ENCODE measurements around the gene FGF13.

Gene FGF13

DNA sequence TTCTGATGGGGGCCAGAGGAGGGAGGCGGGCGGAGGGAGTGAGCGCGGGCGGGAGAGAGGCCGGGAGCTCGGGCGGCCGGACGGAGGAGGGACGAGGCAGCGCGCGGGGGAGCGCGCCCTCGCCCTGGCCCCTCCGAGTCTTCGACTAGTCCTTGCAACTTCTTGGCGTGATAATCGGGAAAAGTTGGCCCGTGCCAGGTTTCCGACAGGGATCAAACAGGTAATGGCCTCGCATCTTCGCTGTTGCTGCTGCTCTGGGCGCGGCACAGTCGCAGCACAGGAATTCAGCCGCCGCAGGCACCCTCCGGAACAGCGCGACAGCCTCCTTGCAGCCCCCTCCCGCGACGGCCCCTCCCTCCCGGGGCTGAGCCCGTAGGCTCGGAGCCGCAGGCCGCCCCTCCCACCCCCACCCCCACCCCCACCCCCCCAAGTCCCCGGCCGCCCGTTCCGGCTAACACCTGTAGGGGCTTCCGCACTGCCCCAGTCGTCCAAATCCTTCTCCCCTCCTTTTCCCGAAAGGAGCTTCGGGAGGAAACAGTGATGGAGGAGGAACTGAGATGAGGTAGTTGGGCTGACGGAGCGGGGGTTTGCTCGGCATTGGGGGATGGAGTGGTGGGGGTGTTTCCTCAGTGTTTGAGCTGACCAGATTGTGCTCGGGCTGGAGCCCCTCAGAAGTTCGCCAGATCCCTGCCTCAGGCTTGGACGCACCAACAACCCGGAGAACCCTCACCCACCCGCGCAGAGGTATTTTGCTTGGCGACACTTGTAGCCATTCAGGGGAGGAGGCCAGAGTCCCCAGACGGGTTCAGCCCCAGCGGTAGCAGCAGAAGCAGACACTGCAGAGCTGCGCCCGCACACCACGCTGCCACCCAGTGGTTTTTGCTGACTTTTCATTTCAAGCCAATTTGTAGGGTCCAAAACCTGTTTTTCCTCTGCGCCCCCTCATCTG lies at the start of gene FGF13:
Gene FGF13 (minus strand): TSS at position 319 of the 949 bp plus-strand sequence. CDS start 714 bp downstream, outside the sequence.
- no peak for DNase-seq (ENCODE audit: extremely low read depth in 1 of 2, low read depth in 1 of 2)

DNA sequence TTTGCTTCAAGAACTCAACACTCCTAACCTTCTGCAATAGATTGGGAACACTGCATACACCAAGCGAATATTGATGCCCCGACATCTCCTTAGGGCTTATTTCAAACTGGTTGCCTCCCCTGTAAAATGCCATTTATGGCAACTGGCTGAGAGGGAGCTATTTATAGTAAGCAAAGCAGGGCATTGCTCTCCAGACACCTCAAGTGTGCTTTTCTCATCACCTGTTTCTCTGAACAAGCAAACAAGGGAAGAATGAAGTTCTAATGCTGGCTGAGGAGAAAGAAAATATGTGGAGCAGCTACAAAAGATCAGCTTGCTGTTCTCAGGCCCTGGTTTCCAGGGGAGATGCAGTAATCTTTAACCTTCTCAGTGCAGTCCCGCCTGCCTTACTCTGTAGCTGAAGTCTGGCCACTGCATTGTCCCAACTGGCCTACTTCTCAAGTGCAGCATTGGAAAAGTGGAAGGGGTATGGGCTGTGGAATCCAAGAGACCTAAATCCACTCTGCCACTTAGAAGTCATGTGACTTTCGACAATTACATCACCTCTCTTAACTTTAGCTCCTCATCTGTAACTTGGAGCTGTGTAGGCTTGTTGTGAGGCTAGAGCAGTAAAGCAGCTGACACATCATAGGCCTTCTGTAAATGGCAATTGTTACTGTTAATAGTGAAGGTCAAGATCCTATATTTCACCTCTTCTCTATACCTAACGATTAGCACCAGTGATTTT lies 47.9 kb upstream of the FGF13 start:
- DNase-seq (ENCODE audit: extremely low read depth in 1 of 2, low read depth in 1 of 2) = no peak

DNA sequence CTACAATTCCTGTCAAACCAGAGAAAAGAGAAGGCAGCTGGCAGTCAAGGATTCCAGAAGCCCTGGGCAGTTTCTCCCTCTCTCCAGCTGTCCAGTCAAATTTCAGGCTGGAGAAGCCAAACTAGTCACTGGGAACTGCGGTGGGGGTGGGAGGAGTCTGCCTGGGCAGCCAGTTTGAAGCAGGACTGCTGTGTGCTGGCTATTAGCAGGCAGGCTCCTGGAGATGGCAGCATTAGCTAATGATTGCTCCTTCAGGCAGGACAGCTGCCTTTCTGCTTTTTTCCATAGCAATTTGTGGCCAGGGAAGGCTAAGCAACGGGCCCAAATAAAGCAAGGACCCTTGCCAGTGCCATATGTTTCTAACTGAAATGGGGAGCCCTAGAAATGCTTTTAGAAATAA lies 44.7 kb upstream of the FGF13 start:
- no peak for DNase-seq (ENCODE audit: extremely low read depth in 1 of 2, low read depth in 1 of 2)

DNA sequence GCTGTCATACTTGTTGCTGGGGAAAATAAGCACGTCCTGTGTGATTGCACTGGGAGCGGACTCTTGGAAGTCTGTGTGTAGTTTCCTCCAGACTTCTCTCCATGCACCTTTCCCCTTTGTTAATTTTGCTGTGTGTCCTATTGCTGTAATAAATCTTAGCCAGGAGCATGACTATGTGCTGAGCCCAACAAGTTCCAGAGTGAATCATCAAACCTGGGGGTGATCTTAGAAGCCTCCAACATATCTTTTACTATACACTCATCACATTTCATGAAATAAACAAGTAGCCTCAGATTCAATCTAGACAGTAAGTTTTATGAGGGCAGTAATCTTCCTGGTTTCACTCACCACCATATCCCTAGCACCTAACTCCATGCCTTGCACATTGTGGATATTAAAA lies 43.3 kb upstream of the FGF13 start:
- DNase-seq (ENCODE audit: extremely low read depth in 1 of 2, low read depth in 1 of 2) = no peak

DNA sequence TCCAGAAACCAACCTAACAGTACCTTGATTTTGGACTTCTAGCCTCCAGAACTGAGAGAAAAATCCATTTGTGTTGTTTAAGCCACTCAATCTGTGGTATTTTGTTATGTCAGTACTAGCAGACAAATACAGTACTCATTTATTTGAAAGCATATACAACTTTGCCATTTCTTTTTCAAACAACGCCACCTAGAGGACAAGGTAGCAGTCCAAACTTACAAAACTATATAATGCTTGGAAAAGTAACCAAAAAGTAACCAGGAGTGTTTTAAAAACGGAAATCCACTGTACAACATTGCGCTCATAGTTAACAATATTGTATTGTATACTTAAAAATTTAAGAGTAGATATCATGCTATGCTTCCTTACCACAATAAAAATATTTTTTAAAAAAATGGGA lies 37.0 kb upstream of the FGF13 start:
- no peak for DNase-seq (ENCODE audit: extremely low read depth in 1 of 2, low read depth in 1 of 2)

DNA sequence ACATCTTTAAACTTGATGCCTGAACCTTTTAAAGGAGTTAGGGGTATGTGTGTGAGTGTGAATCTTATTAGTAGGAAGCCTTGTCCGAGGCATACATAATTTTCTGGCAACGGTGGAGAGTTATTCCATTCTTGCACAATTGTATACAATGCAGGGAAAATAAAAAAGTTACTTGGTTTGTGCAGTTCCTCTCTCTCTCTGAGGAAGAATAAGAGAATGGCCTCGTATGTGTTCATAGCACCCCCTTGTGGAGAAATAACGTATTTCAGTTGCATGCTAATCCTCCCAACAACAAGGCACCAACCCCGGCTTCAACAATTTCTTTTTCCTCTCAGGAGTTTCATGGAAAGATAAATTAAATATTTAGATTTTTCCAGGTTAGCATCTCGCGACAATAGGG lies 33.7 kb upstream of the FGF13 start:
- no peak for DNase-seq (ENCODE audit: extremely low read depth in 1 of 2, low read depth in 1 of 2)

DNA sequence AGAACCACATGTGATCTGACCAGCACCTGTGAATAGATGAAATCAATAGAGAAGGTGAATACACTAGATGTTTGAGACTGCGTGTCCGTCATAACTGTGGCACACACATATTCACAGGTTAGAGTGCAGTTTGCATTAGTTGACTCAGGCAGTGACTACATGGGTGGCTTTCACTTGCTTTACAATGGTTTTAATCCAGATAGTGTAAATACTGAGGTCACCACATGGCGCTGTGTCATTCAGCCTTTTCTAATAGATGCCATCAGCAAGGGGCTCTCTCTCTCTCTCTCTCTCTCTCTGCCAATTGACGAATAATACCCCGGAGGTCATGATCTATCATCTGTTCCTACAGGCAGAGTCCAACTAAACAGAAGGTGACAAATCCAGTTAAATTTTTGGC lies 30.7 kb upstream of the FGF13 start:
- DNase-seq (ENCODE audit: extremely low read depth in 1 of 2, low read depth in 1 of 2) = no peak

DNA sequence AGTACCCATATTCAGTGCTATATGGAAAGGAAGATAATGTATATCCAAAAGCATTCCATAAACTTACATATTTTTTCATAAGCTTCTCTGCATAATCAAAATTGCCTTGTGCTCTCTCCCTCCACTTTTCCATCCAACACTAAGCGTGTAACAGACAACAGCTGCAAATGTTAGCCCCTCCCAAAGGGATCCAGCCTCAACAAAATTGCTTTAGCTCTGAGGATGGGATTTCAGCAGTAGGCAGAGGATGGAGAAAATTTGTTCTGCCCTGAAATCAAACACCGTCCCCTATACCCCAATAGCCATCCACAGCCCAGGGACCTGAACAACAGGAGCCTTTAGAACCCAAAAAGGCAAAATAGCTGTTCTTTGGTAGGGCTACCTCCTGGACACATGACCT lies 28.8 kb upstream of the FGF13 start:
- DNase-seq (ENCODE audit: extremely low read depth in 1 of 2, low read depth in 1 of 2) = no peak

DNA sequence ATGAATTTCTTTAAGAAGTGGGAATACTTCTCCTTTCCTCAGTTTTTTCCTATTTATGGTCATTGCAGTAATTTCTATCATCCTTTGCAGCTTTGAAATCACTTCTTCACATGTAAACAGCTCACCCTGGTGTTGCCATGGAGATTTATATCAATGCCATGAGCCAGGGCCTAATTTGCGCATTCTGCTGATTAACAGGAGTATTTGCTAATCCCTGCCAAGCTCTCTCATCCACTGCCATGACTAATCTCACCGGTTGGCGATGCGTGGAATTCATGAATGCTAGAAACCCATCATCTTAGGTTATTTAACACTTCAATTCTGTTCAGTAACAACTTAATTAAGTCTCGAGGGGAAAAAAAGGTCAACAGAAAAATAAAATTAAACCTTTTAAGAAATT lies 11.8 kb upstream of the FGF13 start:
- no peak for DNase-seq (ENCODE audit: extremely low read depth in 1 of 2, low read depth in 1 of 2)

DNA sequence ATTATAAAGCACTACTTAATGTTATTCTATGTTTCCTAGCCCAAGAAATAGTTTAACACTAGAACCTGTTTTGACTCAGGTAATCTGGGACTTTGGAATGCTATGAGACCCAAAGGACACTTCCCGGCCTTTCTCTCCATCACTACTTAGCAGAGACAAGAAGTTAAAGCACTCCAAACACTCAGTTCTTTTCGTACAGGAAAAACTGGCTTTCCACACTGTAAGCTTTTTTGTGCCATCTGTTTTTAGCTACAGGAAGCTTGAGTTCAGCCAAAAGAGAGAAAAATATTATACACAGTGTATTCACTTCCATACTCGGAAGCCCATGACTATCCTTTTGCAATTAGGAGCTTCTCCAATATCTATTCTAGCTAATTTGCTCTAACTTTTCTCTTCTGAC lies 7.9 kb upstream of the FGF13 start:
- no peak for DNase-seq (ENCODE audit: extremely low read depth in 1 of 2, low read depth in 1 of 2)

DNA sequence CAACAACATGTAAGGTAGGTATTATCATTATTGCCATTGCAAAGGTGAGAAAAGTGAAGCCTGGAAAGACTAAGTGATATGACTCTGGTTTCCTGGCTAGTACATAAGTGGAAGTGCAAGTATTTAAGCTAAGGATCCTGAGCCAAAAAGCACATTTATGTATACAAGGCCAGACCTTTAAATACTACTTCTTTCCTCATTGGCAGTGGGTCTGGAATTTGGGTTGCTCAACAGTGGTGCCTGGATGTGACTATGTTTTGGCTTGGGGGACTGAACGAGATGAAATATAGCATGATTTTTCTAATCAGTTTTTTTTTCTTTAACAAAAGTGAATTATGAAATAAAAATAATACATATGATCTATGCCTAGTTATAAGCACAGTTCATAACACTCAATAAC lies 7.4 kb upstream of the FGF13 start:
- no peak for DNase-seq (ENCODE audit: extremely low read depth in 1 of 2, low read depth in 1 of 2)

DNA sequence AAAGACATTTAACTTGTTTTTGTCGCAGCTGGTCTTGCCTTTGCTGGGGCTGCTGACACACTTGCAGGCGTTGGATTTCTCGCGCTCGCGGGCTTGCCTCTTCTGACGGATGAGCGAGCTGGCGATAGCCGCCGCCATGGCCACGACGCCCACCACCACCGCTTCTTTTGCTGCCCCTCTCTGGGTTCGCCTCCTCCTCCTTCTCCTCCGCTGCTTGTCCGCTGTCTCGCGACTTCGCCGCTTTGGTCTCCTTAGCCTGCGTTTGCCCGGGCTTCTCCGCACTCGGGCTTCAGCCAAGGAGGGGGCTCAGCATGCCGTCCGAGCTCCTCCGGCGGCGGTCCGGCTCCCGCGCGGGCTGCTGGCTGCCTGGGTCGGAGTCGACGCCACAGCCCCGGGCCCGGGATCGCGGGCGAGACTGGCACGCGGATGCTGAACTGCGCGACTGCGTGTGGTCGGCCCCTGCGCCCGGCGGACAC lies 613 bp downstream of the FGF13 start:
- DNase-seq (ENCODE audit: extremely low read depth in 1 of 2, low read depth in 1 of 2) = no peak

DNA sequence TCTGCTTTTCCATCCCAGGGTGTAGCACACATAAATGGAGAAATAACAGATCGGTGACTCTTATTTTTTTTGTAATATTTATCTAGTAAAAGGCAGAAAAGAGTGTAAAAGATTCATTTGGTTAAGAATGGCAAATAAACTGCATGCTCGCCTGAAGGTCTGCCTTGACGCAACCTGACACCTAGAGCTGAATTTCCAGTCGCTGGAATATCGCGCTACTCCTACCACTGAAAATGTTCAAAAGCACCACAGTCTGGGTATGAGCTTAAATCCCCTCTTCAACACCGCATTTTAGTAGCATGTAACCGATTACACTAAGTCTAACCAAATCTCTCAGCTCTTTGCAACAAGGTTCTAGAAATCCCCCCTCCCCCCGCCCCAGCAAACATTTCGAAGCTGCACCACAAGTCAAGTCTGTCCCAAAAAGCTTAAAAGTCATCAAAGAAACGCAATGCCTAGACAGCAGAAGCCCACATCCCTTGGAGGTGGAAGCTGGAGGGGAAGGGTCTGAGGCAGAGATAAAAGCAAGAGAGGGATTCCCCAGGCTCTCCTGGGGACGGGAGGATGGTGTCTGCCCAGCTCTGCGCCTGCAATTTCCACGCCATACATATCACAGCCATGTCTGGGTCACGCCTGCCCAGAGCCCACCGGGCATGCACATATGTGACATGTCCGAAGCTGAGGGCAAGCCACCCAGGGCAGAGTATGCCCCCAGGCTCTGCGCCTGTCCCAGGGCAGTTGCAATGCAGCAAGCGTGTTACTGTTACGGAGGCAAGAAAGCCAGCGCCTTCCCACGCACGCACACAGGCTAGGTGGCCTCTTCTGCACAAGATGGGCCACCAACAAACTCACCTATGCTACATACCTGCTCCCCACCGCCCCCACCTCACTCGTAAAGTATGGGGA lies 1.4 kb downstream of the FGF13 start:
- no peak for DNase-seq (ENCODE audit: extremely low read depth in 1 of 2, low read depth in 1 of 2)

DNA sequence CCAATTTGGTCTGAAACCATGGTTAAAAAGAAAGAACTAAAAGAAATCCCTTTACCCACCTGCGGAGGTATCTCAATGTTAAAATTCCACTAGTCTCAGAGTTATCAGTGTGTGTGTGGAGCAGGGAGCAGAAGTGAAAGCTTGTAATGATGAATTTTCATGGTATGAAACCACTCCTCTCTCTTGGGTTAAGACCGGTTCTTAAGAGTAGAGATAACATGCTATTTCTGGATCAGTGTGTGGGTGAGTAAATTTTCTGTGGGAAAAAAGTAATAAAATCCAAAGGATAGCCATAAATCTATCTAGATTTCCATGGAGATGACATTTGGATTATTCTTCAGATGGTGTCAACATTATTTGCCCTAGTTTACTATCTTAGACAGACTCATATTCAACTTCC lies 3.2 kb downstream of the FGF13 start:
- DNase-seq (ENCODE audit: extremely low read depth in 1 of 2, low read depth in 1 of 2) = no peak

DNA sequence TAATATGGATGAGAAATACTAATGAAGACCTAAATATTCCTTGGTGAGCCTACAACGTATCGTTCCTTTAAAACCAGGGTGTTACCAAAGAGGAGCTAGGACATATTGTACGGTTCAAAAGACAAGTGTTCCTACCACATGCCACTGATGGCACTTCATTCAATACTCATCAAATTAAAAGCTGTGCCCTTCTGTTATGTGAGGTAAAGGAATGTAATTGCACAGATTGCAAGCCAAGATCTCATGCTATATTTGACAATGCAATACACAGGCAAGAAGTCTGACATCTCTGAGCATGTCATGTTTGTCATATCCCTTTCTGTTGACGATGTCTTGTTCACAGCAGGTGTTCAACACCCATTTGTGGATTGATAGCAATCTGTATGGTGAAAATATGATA lies 6.9 kb downstream of the FGF13 start:
- no peak for DNase-seq (ENCODE audit: extremely low read depth in 1 of 2, low read depth in 1 of 2)

DNA sequence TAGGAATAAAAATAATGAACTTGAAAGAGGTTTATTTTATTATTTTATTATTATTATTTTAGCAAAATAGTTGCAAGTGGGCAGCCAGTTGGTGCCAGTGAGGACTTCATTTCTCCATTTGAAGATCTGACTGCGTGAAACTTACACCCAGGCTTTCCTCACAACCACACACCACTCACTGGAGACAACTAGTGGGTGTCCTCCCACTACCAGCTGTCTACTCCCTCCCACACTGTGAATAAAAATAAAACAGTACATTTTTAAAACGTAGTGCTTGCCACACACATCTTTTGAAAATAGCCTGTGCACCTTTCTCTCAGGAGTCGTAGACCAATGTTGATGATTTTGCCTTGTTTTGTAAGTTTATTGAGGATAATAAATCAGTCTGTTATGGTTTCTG lies 7.4 kb downstream of the FGF13 start:
- no peak for DNase-seq (ENCODE audit: extremely low read depth in 1 of 2, low read depth in 1 of 2)

DNA sequence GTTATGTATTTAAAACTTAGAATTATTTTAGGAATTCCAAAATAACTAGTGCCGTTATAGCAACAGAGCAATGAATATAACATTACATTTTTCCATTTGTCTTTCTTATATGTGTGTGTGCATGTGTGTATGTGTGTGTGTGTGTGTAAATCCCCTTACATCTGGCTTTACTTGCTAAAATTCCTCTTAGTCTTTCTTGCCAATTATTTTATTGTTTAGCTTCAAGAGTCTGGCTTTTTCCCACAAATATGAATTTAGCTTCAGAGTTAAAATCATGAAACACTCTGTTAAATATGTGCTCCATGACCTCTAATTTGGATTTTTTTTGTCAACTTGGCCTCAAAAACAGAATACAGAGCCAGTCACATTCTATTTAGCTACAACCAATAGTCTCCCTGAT lies 18.9 kb downstream of the FGF13 start:
- DNase-seq (ENCODE audit: extremely low read depth in 1 of 2, low read depth in 1 of 2) = no peak

DNA sequence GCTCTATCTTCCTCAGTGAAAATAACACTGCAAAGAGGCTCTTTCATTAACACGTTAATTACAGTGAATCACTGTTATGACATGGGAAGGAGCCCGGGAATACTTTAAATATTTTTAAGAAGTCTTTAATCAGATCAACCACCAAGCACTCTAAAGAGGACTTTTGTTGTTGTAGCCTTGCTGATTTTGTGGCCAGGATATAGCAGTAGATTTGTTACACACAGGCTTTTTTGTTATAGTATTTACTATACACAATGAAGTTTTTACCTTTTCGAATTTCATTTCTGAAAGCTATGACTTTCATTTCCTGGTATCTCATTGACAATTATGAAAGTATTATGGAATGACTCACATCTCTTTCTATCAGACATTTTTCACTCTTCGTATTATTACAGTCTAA lies 20.3 kb downstream of the FGF13 start:
- no peak for DNase-seq (ENCODE audit: extremely low read depth in 1 of 2, low read depth in 1 of 2)

DNA sequence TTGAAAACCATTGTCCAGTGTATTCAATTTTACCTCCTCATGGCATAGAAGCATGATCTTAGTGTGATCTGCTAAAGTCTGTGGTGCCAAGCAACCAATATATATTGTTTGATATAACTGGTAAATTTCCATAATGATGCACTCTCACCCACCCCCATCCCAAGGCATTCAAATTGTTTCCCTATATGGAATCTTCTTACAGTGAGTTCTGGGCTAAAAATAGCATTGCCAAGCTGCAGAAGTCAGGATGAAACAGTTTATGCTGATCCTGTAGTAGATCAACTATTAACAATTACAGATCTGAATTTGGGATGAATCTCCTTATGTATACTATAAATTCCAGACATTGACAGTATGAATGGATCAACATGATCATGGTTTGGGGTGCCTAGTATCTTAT lies 20.9 kb downstream of the FGF13 start:
- no peak for DNase-seq (ENCODE audit: extremely low read depth in 1 of 2, low read depth in 1 of 2)

DNA sequence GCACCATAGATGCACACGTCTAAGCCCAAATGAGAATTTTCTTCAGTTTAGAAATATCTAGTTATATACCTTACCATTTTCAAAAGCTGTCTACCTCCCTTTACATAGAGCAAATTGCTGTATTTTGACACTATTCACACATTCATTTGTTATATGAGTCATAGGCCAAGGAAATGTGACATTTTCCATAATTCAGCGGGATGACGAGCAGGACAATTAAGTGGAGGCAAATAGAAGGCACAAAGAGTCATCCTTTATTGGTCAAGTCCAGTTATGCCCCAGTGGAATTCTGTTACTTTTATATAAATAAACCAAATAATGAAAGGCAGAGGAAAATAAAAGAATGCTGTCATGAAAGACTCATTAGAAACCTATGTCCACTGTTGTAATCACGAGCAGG lies 27.9 kb downstream of the FGF13 start:
- DNase-seq (ENCODE audit: extremely low read depth in 1 of 2, low read depth in 1 of 2) = no peak

DNA sequence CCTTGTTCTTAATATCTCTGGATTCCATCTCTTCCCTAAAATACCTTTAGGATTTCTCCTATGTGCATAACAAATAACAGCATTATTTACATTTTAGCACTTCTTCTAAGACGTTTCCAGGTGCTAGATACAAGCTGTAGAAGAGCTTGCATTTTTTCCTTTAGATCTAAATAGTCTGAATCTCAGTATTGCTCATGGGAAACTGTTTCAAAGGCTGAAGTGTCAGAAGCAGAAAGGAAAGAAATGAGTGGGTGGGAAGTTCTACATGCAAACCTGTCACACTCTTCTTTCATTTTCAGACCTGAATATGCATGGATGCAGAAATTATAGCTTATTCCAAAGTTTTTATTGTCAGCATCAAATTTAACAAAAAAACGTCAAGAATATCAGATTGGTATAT lies 41.8 kb downstream of the FGF13 start:
- DNase-seq (ENCODE audit: extremely low read depth in 1 of 2, low read depth in 1 of 2) = no peak
